ENCODE data around the gene C1QTNF1. TPM values are rescaled to one million over a fixed set of nuclear protein-coding genes. Genes with fewer than 3 reads are reported as not detected.

C1QTNF1 gene
- total RNA-seq, 2 experiments from 2014 or later, result not detected

DNA sequence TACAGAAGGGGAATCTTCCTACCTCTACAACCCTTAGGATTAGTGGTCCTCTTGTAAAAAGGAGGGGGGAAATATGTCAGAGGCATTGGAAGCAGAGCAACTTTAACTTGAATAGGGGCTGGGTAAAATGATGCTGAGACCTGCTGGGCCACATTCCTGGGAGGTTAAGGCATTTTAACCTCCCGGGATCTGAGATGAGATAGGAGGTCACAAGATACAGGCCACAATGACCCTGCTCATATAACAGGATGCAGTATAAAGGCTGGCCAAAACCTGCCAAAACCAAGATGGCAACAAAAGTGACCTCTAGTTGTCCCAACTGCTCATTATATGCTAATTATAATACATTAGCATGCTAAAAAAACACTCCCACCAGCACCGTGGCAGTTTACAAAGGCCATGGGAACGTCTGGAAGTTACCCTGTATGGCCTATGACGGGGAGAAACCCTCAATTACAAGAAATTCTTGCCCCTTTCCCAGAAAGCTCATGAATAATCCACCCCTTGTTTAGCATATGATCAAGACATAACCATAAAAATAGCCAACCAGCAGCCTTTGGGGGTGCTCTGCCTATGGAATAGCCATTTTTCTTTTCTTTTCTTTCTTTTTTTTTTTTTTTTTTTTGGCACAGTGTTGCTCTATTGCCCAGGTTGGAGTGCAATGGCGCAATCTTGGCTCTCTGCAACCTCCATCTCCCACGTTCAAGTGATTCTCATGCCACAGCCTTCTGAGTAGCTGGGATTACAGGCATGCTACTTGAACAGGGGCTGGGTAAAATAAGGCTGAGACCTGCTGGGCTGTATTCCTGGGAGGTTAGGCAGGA is 6.2 kb upstream of the C1QTNF1 start:
- intact Hi-C loops (cut with DNase I, micrococcal nuclease), result no loop called here
- Histone ChIP-seq H3K9me3 (ENCODE audit: control insufficient read depth in 1 of 2, insufficient read depth in 1 of 2, low read length in 2 of 2) (peaks cover 0 to 5% of the 10 kb centered on the region in 2 experiments), H3K27me3 (ENCODE audit: control insufficient read depth in 1 of 2, insufficient read depth in 2 of 2, low read length in 2 of 2) (peaks cover 2 to 9% of the 10 kb centered on the region in 2 experiments), H3K4me3 (ENCODE audit: low read length) (no peak overlapping the region), H3K36me3 (ENCODE audit: insufficient read depth, low read length) (no peaks in the 10 kb centered on the region), H3K27ac (ENCODE audit: low read depth in 1 of 2, low read length in 2 of 2) (no peak overlapping the region), H3K4me1 (ENCODE audit: insufficient read depth, low read length) (no peaks in the 10 kb centered on the region)
- no peaks in the 10 kb centered on the region for H3K36me3 Mint-ChIP-seq (ENCODE audit: low read depth)
- TF ChIP-seq, protein P1, sequence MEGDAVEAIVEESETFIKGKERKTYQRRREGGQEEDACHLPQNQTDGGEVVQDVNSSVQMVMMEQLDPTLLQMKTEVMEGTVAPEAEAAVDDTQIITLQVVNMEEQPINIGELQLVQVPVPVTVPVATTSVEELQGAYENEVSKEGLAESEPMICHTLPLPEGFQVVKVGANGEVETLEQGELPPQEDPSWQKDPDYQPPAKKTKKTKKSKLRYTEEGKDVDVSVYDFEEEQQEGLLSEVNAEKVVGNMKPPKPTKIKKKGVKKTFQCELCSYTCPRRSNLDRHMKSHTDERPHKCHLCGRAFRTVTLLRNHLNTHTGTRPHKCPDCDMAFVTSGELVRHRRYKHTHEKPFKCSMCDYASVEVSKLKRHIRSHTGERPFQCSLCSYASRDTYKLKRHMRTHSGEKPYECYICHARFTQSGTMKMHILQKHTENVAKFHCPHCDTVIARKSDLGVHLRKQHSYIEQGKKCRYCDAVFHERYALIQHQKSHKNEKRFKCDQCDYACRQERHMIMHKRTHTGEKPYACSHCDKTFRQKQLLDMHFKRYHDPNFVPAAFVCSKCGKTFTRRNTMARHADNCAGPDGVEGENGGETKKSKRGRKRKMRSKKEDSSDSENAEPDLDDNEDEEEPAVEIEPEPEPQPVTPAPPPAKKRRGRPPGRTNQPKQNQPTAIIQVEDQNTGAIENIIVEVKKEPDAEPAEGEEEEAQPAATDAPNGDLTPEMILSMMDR (IDR thresholded peaks at IDR 0.05), result no peak
- peaks cover 24% of the 10 kb centered on the region for H3K27me3 Mint-ChIP-seq
- no peak overlapping the region for H3K27ac Mint-ChIP-seq
- H3K4me1 Mint-ChIP-seq (ENCODE audit: low read depth), result no peaks in the 10 kb centered on the region
- H3K9me3 Mint-ChIP-seq, result no peaks in the 10 kb centered on the region
- ATAC-seq (ENCODE audit: poor library complexity) (no peak), DNase-seq (no peak)
- ChIA-PET CTCF (no interaction called here), POLR2A (interaction anchor here (1.2 kb wide), 1 partner anchor 12 kb away, joined by 3 read pairs; no protein-coding TSS in a partner anchor)
- no peak overlapping the region for H3K4me3 Mint-ChIP-seq

DNA sequence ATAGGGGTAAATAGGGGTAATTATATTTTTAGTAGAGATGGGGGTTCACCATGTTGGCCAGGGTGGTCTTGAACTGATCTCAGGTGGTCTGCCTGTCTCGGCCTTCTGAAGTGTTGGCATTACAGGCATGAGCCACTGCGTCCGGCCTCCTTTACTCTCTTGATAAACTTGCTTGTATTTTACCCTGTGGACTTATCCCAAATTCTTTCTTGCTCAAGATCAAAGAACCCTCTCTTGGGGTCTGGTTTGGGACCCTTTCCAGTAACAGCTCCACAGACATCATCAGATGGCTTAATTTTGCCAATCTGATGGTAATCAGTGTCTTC is 5.6 kb upstream of the C1QTNF1 start:
- TF ChIP-seq, protein P1 (IDR thresholded peaks at IDR 0.05), result no peak
- Mint-ChIP-seq H3K4me1 (ENCODE audit: low read depth) (no peaks in the 10 kb centered on the region), H3K36me3 (ENCODE audit: low read depth) (no peaks in the 10 kb centered on the region), H3K9me3 (no peaks in the 10 kb centered on the region), H3K4me3 (no peak overlapping the region), H3K27me3 (peaks cover 30% of the 10 kb centered on the region), H3K27ac (no peak overlapping the region)
- no peak for DNase-seq
- no peak for ATAC-seq (ENCODE audit: poor library complexity)
- POLR2A ChIA-PET, result no interaction called here
- intact Hi-C loops (cut with DNase I, micrococcal nuclease), result no loop called here
- Histone ChIP-seq H3K27ac (ENCODE audit: low read depth in 1 of 2, low read length in 2 of 2) (no peak overlapping the region), H3K4me3 (ENCODE audit: low read length) (no peak overlapping the region), H3K9me3 (ENCODE audit: control insufficient read depth in 1 of 2, insufficient read depth in 1 of 2, low read length in 2 of 2) (peaks cover 0 to 5% of the 10 kb centered on the region in 2 experiments), H3K27me3 (ENCODE audit: control insufficient read depth in 1 of 2, insufficient read depth in 2 of 2, low read length in 2 of 2) (peaks cover 0 to 9% of the 10 kb centered on the region in 2 experiments), H3K36me3 (ENCODE audit: insufficient read depth, low read length) (no peaks in the 10 kb centered on the region), H3K4me1 (ENCODE audit: insufficient read depth, low read length) (no peaks in the 10 kb centered on the region)
- CTCF ChIA-PET, result no interaction called here

DNA sequence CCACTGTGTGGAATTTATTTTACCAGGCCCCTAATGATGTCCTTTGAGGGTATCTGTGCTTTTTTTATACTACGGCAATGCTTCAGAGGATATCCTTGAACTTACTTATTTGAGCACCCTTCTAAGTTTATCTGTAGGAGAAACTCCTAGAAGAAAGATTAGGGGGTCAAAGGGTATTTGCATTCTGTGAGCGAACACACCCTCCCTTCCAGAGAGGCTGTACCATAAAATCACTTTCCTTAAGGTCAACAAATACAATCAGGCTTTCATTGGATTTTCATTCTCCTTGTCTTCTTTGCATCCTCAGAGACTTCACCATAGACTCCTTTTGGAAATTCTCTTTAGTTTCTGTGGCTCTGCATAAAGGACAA is 4.7 kb upstream of the C1QTNF1 start:
- peaks cover 35% of the 10 kb centered on the region for H3K27me3 Mint-ChIP-seq
- intact Hi-C loops (cut with DNase I, micrococcal nuclease), result loop anchor here in 1 of 2 experiments (1.0 kb wide), 1 partner anchor 23 kb away; no protein-coding TSS in a partner anchor
- DNase-seq, result no peak
- no peak overlapping the region for H3K27ac Mint-ChIP-seq
- no peak for ATAC-seq (ENCODE audit: poor library complexity)
- no peak overlapping the region for H3K4me3 Mint-ChIP-seq
- POLR2A ChIA-PET, result no interaction called here
- peaks cover 0 to 5% of the 10 kb centered on the region in 2 experiments for H3K9me3 ChIP-seq (ENCODE audit: control insufficient read depth in 1 of 2, insufficient read depth in 1 of 2, low read length in 2 of 2)
- peaks cover 3% of the 10 kb centered on the region for H3K4me1 Mint-ChIP-seq (ENCODE audit: low read depth)
- H3K36me3 ChIP-seq (ENCODE audit: insufficient read depth, low read length), result no peaks in the 10 kb centered on the region
- H3K4me3 ChIP-seq (ENCODE audit: low read length), result no peak overlapping the region
- H3K4me1 ChIP-seq (ENCODE audit: insufficient read depth, low read length), result peaks cover 8% of the 10 kb centered on the region
- H3K27ac ChIP-seq (ENCODE audit: low read depth in 1 of 2, low read length in 2 of 2), result no peak overlapping the region
- H3K27me3 ChIP-seq (ENCODE audit: control insufficient read depth in 1 of 2, insufficient read depth in 2 of 2, low read length in 2 of 2), result peaks cover 7 to 9% of the 10 kb centered on the region in 2 experiments
- H3K36me3 Mint-ChIP-seq (ENCODE audit: low read depth), result no peaks in the 10 kb centered on the region
- H3K9me3 Mint-ChIP-seq, result no peaks in the 10 kb centered on the region
- CTCF ChIA-PET, result no interaction called here
- TF ChIP-seq, protein P1 (IDR thresholded peaks at IDR 0.05), result no peak

Data from CD4-positive, alpha-beta T cell (primary cell).